GM18870 (cell line): ENCODE data around the gene MGRN1.

Source experiments
- ATAC-seq: cut with Tn5 transposase; IDR thresholded peaks from one replicate; pipeline ENCODE4 v1.9.1; 2021; ENCODE audit warnings: moderate library complexity; ENCODE audit not compliant: unreplicated experiment

MGRN1 gene

DNA sequence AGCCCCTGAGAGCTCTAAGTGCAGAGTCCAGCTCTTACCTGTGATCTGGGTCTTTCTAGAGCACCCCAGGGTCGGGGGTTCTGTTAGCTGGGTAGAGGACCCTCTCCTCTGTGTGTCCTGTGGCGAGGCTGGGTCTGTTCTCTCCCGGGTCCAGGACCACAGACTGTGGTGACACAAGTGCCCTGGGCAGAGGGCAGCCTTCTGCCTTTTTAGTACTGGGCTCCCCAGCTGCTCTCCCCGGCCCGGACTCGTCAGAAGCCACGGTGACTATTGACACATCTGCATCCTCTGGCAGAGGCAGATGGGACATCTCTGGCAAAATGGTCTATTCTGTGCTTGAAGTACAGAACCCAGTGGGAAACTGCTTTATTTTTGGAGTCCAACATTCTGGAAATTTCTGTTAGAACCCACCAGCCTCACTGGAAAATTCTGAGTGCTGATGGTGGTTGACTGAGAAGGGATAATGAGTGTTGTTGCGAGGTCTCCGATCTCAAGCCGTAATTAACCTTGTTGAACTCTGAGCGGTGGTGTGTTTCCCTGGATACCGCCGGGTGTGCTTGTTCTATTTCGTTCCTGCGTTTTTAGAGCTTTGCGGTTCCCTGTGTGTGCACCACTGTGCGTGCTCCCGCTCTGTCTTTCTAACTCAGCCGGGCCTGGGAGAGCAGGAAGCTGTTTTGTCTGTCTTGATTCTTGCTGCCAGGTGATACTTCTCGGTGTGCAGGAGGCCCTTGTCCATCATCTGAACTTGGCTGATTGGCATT is 42.8 kb downstream of the MGRN1 start:
- ATAC-seq, result no peak

DNA sequence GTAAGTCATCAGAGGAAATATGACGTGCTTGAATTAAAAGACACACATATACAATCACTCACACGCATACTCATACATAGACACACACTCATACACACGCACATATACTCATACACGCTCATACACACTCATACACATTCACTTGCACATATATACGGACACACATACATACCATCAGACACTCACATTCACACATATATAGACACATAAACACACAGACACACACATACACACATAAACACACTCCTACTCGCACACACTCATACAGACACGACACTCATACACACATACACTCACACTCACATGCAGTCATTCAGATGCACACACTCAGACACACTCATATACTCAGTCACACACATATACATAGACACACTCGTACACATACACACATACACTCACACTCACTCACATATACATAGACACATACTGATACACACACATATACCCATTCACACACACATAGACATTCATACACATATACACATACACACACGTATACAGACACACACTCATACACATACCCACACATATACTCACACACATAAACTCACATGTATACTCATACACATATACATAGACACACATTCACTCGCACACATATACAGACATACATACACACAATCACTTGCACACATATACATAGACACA is 43.8 kb downstream of the MGRN1 start:
- ATAC-seq, result no peak

GRCh38 chr16:4673387-4674046 is 48.9 kb downstream of the MGRN1 start:
- no peak for ATAC-seq

GRCh38 chr16:4674926-4675530 is 50.4 kb downstream of the MGRN1 start:
- ATAC-seq, result no peak

GRCh38 chr16:4675864-4676786 is 51.5 kb downstream of the MGRN1 start:
- no peak for ATAC-seq

GRCh38 chr16:4676831-4677230 is 52.2 kb downstream of the MGRN1 start:
- no peak for ATAC-seq

GRCh38 chr16:4677390-4677789 is 52.8 kb downstream of the MGRN1 start:
- ATAC-seq, result no peak

DNA sequence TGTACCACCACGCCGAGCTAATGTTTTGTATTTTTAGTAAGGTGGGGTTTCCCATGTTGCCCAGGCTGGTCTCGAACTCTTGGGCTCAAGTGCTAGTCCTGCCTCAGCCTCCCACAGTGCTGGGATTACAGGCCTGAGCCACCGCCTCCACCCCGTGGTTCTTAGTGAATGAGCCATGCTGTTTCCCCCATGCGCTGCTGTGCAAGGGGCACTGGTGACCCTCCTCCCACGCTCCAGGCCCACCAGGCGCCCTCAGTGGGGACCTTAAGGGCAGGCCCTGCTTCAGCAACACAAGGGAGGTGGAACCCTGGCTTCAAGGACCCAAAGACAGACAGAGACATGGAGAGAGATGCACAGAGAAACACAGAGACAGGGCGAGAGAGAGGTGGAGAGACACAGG is 53.4 kb downstream of the MGRN1 start:
- no peak for ATAC-seq

- no peak for ATAC-seq
Observed at GRCh38 chr16:4678596-4678995, 54.0 kb downstream of the MGRN1 start.

DNA sequence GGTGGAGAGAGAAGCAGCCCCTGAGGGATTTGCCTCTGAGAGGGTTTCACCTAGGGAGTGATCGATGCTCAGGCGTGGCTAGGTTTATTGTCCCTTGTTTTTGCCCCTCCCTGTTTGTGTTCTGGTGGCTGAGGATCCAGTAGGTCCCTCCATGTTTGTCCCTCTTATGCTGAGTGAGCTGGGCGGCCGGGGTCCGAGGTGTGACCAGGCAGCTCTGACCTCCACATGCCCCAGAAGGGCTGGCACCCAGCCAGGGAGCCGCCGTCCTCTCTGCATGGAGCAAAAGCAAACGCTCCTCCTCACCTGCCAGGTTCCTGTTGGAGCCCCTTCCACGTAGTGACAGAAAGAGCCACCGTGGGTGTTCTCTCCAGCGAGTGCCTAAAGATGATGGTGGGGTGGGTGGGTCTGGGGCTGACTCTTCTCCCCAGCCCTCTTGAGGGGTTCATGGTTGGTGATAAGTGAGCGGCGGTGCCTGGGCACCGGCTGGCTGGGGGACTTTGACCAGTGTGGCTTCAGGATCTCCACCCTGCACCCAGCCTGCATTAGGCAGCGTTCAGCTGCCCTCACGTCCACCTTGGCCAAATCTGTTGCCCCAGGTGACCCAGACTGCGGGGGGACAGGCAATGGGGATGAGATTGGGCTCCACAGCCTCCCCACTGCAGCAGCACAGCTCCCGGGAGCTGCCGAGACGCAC is 54.7 kb downstream of the MGRN1 start:
- no peak for ATAC-seq

GRCh38 chr16:4679850-4680636 is 55.4 kb downstream of the MGRN1 start:
- ATAC-seq, result no peak

DNA sequence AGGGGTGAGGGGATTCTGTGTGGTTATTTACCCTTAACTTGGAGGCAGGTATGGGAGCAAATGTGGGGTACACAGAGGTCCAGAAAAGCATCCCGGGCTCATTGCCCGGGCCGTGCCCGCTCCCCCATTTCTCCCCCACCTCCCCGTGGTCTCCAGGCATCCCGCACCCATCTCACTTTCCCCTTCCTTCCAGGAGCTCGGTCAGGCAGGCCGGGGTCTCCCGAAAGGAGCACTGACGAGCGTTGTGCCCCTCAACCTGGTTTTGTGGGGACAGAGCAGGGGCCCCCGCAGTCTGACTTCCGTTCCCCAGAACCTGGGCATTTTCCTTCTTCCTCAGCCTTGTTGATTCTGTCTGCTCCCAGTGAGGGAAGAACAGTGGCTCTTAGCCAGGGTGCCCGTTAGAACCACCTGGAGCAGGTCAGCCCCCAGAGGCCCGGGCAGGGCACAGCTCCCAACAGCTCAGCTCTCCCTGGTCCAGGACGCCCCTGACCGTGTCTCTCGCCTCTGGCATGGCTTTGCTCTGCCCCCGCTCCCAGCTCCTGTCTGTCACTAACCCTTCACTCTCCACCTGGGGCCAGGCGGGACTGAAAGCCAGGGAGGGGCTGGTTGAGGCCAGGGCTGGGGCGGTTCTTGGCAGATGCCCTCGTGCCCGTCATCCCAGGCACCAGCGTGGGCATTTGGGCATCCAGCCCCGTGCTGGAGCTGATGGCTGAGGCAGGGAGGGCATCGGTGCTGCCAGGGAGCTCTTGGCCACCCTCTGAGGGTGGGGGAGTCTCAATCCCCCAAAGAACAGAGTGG is 56.2 kb downstream of the MGRN1 start:
- no peak for ATAC-seq

DNA sequence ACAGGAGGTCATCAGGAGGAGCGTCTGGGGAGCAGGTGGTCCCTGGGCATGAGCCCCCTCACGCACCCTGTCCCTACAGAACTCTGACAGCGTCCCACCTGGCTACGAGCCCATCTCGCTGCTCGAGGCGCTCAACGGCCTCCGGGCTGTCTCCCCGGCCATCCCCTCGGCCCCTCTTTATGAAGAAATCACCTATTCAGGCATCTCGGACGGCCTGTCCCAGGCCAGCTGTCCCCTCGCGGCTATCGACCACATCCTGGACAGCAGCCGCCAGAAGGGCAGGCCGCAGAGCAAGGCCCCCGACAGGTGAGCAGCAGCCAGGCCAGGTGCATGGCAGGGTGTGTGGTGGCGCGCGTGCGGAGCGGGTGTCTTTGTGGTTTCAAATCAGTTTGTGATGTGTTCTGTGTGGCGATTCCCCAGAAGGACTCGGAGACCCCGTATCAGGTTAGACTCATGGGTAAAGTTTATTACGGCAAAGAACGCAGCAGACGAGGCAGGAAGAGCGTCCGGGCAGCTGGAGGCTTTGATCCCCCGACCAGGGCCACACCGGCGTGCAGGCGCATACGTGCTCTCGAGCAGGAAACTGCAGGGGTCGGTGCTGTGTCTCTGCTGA is 57.0 kb downstream of the MGRN1 start:
- no peak for ATAC-seq

- no peak for ATAC-seq
Observed at GRCh38 chr16:4682084-4682591, 57.5 kb downstream of the MGRN1 start.

DNA sequence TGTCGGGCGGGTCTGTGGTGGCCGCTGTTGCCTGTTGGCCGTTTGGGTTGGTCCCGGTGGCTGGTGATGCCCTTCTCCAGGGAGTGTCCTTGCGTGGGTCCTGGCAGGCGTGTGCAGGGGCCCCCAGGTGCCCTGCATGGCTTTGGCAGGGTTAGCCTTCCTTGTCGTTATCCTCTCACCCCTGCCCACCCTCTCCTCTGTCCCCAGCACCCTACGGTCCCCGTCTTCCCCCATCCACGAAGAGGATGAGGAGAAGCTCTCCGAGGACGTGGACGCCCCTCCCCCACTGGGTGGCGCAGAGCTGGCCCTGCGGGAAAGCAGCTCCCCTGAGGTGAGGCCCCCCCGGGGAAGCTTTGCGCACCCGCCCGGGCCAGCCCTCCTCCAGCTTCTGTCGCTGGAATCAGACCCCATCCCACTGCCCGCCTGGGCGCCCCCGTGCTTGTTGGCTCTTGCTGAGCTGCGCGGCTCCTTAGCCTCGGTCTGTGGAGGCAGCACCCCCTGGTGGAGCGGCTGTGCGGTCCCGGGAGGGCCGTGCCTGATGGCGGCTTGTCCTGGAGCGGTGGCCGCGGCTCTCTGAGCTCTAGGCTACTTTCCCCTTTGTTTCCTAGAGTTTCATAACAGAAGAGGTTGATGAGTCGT is 58.1 kb downstream of the MGRN1 start:
- no peak for ATAC-seq

DNA sequence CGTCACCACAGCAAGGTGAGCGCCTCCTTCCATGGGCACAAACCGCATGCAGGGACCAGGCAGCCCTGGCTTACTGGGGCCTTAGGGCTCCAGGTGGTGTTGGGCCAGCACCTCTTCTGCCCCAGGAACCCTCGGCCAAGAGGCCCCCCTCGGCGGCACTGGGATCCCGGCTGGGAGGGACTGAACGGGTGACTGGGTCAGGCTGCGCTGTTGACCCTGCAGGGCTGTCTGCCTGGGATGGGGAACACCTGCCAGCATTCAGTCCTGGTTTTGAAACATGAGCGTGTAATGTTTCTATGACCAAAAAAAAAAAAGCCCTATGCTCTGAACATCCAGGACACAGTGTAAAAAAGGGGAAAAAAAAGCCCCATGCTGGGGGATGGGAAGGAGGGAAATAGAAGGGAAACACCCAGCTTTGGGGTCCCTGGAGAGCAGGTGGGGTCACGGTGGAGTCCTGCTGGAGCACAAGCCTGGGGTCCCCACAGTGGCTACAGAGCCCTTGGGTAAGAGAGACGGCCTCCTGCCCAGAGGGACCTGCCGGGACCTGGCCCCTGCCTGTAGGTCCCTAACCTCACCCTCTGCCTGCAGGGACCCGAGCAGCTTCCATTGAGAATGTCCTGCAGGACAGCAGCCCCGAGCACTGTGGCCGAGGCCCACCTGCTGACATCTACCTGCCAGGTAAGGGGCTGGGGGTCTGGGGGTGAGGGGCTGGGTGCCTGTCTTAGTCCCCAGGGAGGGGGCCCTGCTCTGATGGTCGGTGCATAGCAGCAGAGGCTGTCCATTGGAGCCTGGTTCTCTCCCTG is 58.8 kb downstream of the MGRN1 start:
- ATAC-seq, result no peak
